DOHH2 (cell line): ENCODE data around the gene SSH2.

Source experiments
- CTCF ChIP-seq: fragments of 200-600 bp; sonication (generic); IDR thresholded peaks from one replicate; pipeline ENCODE4 v1.5.1; 2014; ENCODE audit warnings: antibody characterized with exemption, mild to moderate bottlenecking, low read depth, low read length; ENCODE audit not compliant: poor library complexity, severe bottlenecking
- EZH2phosphoT487 ChIP-seq: fragments of 200-600 bp; sonication (generic); IDR thresholded peaks from 2 replicates; pipeline ENCODE4 v1.6.1; 2017; ENCODE audit warnings: borderline replicate concordance, mild to moderate bottlenecking, antibody characterized with exemption, low read length, moderate library complexity, mixed read lengths

GRCh38 chr17:29584452-29585079 lies 345.5 kb downstream of the SSH2 start:
- TF ChIP-seq CTCF (no peak), EZH2phosphoT487 (no peak)
